Mucosa of descending colon (tissue), 3 donors: Measurements from ENCODE around the gene TEX14. TPM values are rescaled to one million over a fixed set of nuclear protein-coding genes. Genes with fewer than 3 reads are reported as not detected.

Source experiments
- ATAC-seq: fragments of 200-7000 bp; cut with Tn5 transposase; one replicate; pipeline ENCODE4 v1.9.1; 2020; ENCODE audit warnings: mild to moderate bottlenecking, moderate library complexity
- DNase-seq, 3 donors: peaks; one replicate each; pipeline ENCODE4 v3.0.0-alpha.2; 2020
- H3K36me3 ChIP-seq: fragments of 200-600 bp; one replicate; pipeline ENCODE4 v1.8.0; 2021; ENCODE audit warnings: low read depth, mild to moderate bottlenecking
- H3K4me1 ChIP-seq: fragments of 200-600 bp; one replicate; pipeline ENCODE4 v1.8.0; 2021; ENCODE audit warnings: low read depth, mild to moderate bottlenecking
- H3K4me3 ChIP-seq: fragments of 200-600 bp; one replicate; pipeline ENCODE4 v1.8.0; 2021; ENCODE audit warnings: mild to moderate bottlenecking
- H3K9me3 ChIP-seq: fragments of 200-600 bp; one replicate; pipeline ENCODE4 v1.8.0; 2021; ENCODE audit warnings: mild to moderate bottlenecking
- intact Hi-C, 2 donors: fragments of 100-400 bp; cut with DNase I in 1 of 2; cut with micrococcal nuclease in 1 of 2; formaldehyde crosslinking; loops; one replicate each; pipeline versions ENCODE4 v1.11.0 to v1.11.1; 2022; cut with DNase I, micrococcal nuclease
- total RNA-seq, 3 donors: library from RNA; stranded (reverse); fragmentation: NEBNext Ultra II Directional in 2 of 3; extraction: Animal tissue kit (Norgen Biotek cat#: 25700) in 2 of 3; gene quantifications; one replicate each; pipeline versions ENCODE4 v1.2.1 to v1.2.4, GENCODE V29; 2021 to 2023
- TF ChIP-seq, protein P1 (sequence below): fragments of 200-600 bp; IDR thresholded peaks from one replicate; pipeline ENCODE4 v1.8.0; 2022; ENCODE audit warnings: antibody characterized with exemption, mild to moderate bottlenecking
- donor health status: DM: no; HTN: no; CAD: no; lungs with moderate emphysema.
- donor health status: DM: no; HTN: no; CAD: no.
- donor health status: DM: no; HTN: yes; CAD: no.

The TEX14 gene
- total RNA-seq, 3 donors from 2014 or later: 0.28 TPM; not detected in 2

GRCh38 chr17:58576679-58577367 is 115.0 kb downstream of the TEX14 start:
- TF ChIP-seq, protein P1, sequence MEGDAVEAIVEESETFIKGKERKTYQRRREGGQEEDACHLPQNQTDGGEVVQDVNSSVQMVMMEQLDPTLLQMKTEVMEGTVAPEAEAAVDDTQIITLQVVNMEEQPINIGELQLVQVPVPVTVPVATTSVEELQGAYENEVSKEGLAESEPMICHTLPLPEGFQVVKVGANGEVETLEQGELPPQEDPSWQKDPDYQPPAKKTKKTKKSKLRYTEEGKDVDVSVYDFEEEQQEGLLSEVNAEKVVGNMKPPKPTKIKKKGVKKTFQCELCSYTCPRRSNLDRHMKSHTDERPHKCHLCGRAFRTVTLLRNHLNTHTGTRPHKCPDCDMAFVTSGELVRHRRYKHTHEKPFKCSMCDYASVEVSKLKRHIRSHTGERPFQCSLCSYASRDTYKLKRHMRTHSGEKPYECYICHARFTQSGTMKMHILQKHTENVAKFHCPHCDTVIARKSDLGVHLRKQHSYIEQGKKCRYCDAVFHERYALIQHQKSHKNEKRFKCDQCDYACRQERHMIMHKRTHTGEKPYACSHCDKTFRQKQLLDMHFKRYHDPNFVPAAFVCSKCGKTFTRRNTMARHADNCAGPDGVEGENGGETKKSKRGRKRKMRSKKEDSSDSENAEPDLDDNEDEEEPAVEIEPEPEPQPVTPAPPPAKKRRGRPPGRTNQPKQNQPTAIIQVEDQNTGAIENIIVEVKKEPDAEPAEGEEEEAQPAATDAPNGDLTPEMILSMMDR: no peak
- no peaks in the 10 kb centered on the region for H3K9me3 ChIP-seq
- ATAC-seq: no peak

GRCh38 chr17:58575511-58575910 is 116.3 kb downstream of the TEX14 start:
- peaks cover 6% of the 10 kb centered on the region for H3K4me1 ChIP-seq
- H3K9me3 ChIP-seq: no peaks in the 10 kb centered on the region
- DNase-seq: no peak
- intact Hi-C loops: no loop called here
- ATAC-seq: peak; percentile 77
- H3K36me3 ChIP-seq: no peaks in the 10 kb centered on the region
- TF ChIP-seq, protein P1: no peak
- no peak overlapping the region for H3K4me3 ChIP-seq

More at GRCh38 chr17:58576679-58577367, 115.0 kb downstream of the TEX14 start:
- intact Hi-C loops: no loop called here
- no peak overlapping the region for H3K4me3 ChIP-seq
- DNase-seq: no peak
- H3K4me1 ChIP-seq: peaks cover 6% of the 10 kb centered on the region
- no peaks in the 10 kb centered on the region for H3K36me3 ChIP-seq

DNA sequence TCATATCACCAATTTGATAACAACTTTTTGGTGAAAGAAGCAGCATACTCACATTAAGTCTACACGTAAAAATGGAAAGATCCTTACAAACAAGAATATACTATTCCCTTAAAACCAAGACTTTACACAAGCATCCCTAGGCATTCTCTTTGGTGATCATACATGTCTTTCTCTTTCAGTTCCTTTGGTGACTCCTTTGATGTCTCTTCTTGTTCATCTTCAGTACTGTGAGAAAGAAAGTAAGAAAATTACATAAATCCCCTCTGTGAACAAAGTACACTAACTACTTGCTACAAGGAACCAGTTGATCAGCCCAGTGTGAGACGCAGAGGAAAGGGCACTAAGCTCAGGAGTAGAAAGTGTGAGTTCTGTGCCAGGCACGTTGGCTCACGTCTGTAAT is 117.8 kb downstream of the TEX14 start:
- no peak overlapping the region for H3K4me3 ChIP-seq
- ATAC-seq: no peak
- TF ChIP-seq, protein P1: no peak
- H3K9me3 ChIP-seq: no peaks in the 10 kb centered on the region
- intact Hi-C loops: no loop called here
- no peaks in the 10 kb centered on the region for H3K36me3 ChIP-seq
- no peak for DNase-seq
- peaks cover 6% of the 10 kb centered on the region for H3K4me1 ChIP-seq

GRCh38 chr17:58572846-58573245 is 119.0 kb downstream of the TEX14 start:
- TF ChIP-seq, protein P1: no peak
- intact Hi-C loops: no loop called here
- no peak for ATAC-seq

DNA sequence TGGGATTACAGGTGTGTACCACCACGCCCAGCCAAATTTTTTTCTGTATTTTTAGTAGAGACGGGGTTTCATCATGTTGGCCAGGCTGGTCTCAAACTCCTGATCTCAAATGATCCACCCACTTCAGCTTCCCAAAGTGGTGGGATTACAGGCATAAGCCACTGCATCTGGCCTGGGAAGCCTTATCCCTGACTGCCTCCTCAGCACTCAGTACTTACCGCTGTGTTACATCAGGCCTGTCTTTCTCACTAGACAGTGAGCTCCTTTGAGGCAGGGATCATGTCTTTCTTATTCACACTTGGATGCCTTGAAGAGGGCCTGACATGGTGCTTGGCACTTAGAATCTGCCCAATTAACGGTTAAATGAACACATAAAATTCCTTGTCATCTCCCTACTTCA is 121.1 kb downstream of the TEX14 start:
- intact Hi-C loops: no loop called here
- Histone ChIP-seq H3K36me3 (no peaks in the 10 kb centered on the region), H3K9me3 (no peaks in the 10 kb centered on the region), H3K4me1 (no peaks in the 10 kb centered on the region), H3K4me3 (no peak overlapping the region)
- no peak for DNase-seq
- TF ChIP-seq, protein P1: no peak
- no peak for ATAC-seq

More at GRCh38 chr17:58572846-58573245, 119.0 kb downstream of the TEX14 start:
- no peak for DNase-seq
- Histone ChIP-seq H3K4me3 (no peak overlapping the region), H3K36me3 (no peaks in the 10 kb centered on the region), H3K9me3 (no peaks in the 10 kb centered on the region), H3K4me1 (peaks cover 6% of the 10 kb centered on the region)
